Measurements from ENCODE around the gene ERBB4.

DNA sequence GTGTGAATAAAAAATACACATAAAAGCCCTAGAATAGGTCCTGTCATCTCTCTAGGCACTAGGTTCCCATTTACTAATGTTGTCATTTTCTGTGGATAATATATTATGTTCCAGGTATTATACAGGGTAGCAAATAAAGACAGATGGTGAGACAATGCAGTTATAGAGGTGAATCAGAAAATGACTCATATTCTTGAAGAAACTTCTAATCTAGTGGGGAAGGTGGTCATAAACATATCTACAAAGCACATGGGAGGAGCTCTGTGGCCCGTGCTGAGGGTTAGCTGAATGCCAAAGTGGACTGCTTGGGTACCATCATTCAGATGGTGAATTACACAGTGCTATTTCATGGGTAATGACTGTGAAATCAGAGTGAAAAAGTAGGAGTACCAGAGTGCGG lies 700.9 kb downstream of the ERBB4 start:
- no peak for TF ChIP-seq POLR2AphosphoS5 (IDR thresholded peaks at IDR 0.05; ENCODE audit: low read depth, low read length)
- TF ChIP-seq POLR2A (IDR thresholded peaks at IDR 0.05; ENCODE audit: control extremely low read depth in 1 of 2, low read depth in 2 of 2, low read length in 2 of 2), result no peak
- TF ChIP-seq, protein P1, sequence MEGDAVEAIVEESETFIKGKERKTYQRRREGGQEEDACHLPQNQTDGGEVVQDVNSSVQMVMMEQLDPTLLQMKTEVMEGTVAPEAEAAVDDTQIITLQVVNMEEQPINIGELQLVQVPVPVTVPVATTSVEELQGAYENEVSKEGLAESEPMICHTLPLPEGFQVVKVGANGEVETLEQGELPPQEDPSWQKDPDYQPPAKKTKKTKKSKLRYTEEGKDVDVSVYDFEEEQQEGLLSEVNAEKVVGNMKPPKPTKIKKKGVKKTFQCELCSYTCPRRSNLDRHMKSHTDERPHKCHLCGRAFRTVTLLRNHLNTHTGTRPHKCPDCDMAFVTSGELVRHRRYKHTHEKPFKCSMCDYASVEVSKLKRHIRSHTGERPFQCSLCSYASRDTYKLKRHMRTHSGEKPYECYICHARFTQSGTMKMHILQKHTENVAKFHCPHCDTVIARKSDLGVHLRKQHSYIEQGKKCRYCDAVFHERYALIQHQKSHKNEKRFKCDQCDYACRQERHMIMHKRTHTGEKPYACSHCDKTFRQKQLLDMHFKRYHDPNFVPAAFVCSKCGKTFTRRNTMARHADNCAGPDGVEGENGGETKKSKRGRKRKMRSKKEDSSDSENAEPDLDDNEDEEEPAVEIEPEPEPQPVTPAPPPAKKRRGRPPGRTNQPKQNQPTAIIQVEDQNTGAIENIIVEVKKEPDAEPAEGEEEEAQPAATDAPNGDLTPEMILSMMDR (IDR thresholded peaks at IDR 0.05; ENCODE audit: control extremely low read depth in 1 of 3, insufficient read depth in 1 of 3, low read depth in 1 of 3, low read length in 3 of 3), result no peak
- no peak for TF ChIP-seq TBP (IDR thresholded peaks at IDR 0.05; ENCODE audit: low read depth, low read length)
- no peak for TF ChIP-seq JUND (IDR thresholded peaks at IDR 0.05; ENCODE audit: low read length)
- TF ChIP-seq EZH2 (IDR thresholded peaks at IDR 0.05; ENCODE audit: low read depth, low read length, severe bottlenecking), result no peak
- TF ChIP-seq KDM5A (IDR thresholded peaks at IDR 0.05; ENCODE audit: low read length), result no peak
